SIG-M5 treated with dmso at 0.1 percent for 504 hours (cell line): ENCODE data around the gene ATP8B1.
"Not testable (repeated sequence)": the region's sequence is repeated elsewhere in the genome, so short reads cannot be mapped to it uniquely, and the experiment has no call there.

Experiments
- DNase-seq: peaks from one replicate; lab custom pipeline; 2025; ENCODE audit not compliant: unreplicated experiment; lab: John Stamatoyannopoulos, UW

Gene ATP8B1

GRCh38 chr18:57803103-57803969 is at the start of gene ATP8B1:
ATP8B1 (minus strand) TSS chr18:57803315; CDS start chr18:57731807, 71,508 bp downstream.
- no peak for DNase-seq

DNA sequence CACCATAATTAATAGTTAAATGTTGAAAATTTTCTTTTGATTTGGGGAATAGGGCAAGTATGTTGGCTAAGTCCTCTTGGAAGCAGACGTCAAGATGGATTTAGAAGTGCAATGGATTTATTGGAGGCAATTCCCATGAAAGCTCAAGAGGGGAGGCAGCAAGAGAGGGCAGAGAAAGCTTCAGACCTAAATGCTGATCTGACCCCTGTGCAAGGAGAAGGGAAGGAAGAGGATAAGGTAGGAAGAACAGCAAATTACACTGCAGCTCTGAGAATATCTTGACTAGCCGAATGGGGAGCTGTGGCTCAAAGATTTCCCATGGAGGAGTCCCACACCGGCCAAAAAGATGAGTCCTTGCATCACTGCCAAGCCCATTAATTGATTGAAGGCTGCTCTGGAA is 46.9 kb upstream of the ATP8B1 start:
- no peak for DNase-seq

DNA sequence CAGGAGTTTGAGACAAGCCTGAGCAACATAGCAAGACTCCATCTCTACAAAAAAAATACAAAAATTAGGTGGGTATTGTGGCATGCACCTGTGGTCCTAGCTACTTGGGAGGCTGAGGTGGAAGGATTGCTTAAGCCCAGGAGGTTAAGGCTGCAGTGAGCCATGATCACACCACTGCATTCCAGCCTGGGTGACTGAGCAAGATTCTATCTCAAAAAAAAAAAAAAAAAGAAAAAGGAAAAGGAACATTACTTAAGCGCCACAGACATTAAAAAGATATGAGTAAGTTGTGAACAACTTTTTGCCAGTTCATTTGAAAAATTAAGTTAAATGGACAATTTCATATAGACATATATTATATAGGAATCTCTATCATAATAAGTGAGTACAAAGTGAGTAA is 45.3 kb upstream of the ATP8B1 start:
- DNase-seq, result not testable (repeated sequence)

DNA sequence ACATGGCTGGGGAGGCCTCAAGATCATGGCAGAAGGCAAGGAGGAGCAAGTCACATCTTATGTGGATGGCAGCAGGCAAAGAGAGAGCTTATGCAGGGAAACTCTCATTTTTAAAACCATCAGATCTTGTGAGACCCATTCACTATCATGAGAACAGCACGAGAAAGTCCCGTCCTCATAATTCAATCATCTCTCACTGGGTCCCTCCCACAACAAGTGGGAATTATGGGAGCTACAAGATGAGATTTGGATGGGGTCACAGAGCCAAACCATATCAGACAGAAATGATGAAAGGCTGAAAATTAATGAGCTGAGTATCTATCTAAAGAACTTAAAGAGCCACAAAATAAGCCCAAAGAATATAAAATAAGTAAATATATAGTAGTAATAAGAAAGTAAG is 44.3 kb upstream of the ATP8B1 start:
- DNase-seq, result not testable (repeated sequence)

DNA sequence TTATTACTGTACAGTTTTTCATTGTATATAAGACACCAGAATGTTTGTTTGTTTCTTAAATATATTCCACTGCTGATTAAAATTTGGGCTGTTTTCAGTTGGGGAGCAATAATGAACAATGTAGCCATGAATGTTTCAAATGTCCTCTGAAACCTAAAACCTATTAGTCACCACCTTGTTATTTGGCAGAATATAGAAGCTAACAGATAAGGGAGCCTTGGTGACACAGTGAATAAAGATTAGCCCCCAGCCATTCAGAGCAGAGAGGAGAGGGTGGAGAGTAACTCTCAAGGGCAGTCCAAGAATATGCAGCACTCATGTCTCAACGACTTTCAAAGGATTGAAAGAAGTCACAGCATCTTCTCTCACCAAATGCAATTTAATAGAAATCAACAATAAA is 43.1 kb upstream of the ATP8B1 start:
- no peak for DNase-seq

GRCh38 chr18:57845605-57846074 is 42.5 kb upstream of the ATP8B1 start:
- DNase-seq, result no peak

GRCh38 chr18:57844319-57844718 is 41.2 kb upstream of the ATP8B1 start:
- no peak for DNase-seq

DNA sequence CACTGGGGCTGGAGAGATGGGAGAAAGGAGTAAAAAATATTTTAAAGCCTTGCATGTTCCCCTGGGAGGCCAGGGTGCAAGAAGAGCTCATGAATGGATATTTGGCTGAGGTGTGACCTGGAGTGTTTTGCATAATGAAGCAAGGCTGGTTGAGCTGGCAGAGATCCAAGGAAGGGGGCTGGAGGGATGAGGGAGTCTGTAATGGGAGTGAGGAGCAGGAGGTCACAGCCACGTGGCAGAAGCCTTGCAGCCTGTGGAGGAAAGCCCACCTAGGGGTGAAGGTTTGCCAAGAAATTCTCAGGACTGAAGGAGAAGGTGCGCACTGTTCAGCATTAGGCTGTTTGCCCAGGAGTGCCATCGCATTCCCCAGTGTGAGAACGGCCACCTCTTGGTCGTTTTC is 40.3 kb upstream of the ATP8B1 start:
- no peak for DNase-seq

DNA sequence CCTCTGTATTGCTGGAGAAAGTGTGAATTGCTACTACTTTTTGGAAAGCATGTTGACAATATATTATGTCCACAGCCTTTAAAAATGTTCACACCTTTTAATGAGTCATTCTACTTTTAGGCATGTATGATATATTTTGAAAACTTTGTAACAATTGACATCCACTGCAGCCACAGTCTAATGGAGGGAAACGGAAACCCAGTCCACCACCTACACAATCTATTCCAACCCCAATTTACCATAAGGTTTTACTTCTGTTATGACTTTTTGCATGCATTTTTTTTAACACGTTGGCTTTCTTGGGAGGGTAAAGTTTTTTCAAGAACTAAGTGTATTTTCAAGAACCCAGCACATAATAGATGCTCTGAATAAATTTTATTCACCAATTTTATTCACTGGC is 38.5 kb upstream of the ATP8B1 start:
- DNase-seq, result no peak

DNA sequence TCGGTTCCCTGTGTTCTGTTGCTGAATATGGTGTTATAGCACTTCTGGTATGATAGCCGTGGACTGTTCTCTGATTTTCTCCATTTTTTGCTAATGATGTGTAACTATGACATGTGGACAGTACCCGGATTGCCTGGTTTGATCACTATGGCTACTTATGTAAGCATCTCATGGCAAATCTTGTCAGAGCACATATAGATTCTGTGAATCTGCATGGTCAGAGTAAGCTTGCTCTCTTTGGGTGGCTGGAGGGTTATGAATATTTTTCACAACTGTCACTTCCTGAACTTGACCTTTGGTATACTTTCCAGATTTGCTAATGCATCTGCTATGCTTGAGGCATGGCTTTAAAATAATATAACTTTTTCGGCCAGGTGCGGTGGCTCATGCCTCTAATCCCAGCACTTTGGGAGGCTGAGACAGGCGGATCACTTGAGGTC is 36.8 kb upstream of the ATP8B1 start:
- no peak for DNase-seq

GRCh38 chr18:57837917-57838548 is 34.9 kb upstream of the ATP8B1 start:
- no peak for DNase-seq

DNA sequence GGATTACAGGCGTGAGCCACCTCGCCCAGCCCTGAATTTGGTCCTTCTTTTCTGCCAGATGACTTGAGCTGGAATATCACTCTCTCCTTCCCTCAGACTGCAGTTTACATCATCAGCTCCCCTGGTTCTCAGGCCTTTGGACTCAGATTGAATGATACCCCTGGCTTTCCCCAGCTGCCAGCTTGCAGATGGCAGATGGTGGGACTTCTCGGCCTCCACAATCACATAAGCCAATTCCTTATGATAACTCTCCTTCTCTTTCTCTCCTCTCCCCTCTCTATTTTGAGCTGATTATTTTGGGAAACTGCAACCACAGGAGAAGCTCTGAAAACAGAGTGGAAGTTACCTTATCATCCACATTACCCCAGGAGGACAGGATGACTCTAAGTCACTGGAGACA is 33.4 kb upstream of the ATP8B1 start:
- DNase-seq, result no peak

DNA sequence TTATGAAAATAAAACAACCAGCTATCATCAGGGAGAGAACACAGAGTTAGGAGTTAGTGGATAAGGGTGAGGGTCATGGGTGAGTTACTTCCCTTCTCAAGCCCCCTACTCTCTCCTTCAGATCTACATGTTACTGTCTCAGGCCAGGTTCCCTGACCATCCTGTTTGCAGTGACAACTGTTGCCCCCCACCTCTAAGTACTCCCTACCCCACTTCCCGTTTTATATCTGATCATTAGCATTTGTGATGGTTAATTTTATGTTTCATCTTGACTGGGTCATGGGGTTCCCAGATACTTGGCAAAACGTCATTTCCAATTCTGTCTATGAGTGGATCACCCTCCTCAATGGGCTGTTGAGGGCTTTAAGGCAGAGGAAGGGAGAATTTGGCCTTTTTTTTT is 32.8 kb upstream of the ATP8B1 start:
- DNase-seq, result no peak

DNA sequence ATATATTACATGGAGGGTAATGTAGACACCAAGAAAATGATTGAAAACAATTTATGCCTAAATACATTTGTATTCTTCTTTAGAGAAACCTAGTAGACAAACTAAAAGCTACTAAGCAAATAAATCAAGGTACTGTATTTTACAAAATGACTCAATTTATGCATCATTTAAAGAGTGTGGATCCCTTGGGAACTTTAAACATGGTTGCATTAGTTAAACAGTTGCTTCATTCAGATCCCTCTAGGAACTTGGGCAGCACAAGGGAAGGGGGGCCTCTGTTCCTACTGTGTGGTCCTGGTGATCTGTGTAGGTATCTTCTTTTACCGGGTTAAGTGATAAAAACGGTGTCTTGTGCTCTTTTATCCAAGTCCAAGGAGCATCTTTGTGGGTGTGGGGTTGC is 31.5 kb upstream of the ATP8B1 start:
- DNase-seq, result no peak

DNA sequence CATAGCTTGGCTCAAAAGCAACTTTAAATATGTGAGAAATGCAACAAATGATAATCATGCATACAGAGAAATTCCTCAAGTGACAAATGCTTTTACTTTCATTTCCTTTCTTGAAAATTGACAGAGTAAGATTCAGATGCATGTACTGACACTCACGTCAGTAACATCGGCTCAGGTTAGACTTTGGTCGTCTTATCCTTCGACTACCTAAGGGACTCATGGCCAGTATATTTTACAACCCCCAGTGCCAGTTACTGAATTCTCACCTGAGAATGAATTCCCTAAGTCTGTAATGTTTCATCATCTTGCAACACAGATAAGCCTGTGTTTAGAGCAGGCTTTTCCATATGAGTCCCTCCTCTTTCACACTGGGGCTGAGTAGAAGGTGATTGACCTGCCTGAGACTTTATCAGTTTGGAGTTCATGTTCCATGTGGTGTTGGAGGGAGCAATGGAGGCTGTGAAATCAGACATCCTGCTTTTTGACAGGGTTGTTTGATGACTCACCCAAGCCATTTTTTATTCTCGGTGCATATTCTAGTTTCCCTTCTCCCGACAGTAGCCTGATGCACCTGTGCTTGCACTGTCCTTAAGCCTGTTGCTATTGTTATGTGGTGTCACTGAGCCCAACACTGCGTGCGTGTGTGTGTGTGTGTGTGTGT is 30.5 kb upstream of the ATP8B1 start:
- no peak for DNase-seq

DNA sequence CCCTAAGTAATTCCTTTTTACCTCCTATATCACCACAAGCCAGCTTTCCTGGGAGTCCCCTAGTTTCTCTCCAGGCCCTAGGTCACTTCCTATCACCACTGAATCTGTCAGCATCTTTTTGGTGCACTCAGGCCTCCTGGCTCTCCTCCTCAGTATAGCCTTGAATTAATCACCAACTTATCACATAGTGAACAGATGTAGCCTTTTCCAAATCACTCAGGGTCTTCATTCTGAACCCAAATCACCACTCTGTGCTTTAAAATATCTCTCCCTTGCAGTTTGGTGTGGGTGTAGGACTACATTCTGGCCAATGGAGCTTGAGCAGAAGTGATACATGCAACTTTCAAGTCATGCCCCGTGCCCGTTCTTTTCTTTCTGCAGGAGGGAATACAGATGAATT is 29.6 kb upstream of the ATP8B1 start:
- DNase-seq, result no peak

- DNase-seq, result no peak
Measured at GRCh38 chr18:57831597-57832377, 28.7 kb upstream of the ATP8B1 start.

GRCh38 chr18:57827646-57828045 is 24.5 kb upstream of the ATP8B1 start:
- DNase-seq, result no peak

- DNase-seq, result no peak
Measured at GRCh38 chr18:57826252-57826651, 23.1 kb upstream of the ATP8B1 start.

- not testable (repeated sequence) for DNase-seq
Measured at GRCh38 chr18:57820583-57820982, 17.5 kb upstream of the ATP8B1 start.
